HG03103 (cell line): ENCODE measurements around the gene CFD.
"Not testable (repeated sequence)": the region's sequence is repeated elsewhere in the genome, so short reads cannot be mapped to it uniquely, and the experiment has no call there.

ENCODE experiments used
- ATAC-seq: cut with Tn5 transposase; IDR thresholded peaks from one replicate; pipeline ENCODE4 v1.9.1; 2021; ENCODE audit warnings: low read depth; ENCODE audit not compliant: unreplicated experiment

CFD gene

GRCh38 chr19:870963-871401, 11.5 kb downstream of the CFD start:
- no peak for ATAC-seq

- no peak for ATAC-seq
Observed at GRCh38 chr19:871446-872265, 12.2 kb downstream of the CFD start.

GRCh38 chr19:872266-872951, 12.9 kb downstream of the CFD start:
- no peak for ATAC-seq

GRCh38 chr19:873084-873483, 13.6 kb downstream of the CFD start:
- ATAC-seq = no peak

- no peak for ATAC-seq
Observed at GRCh38 chr19:873561-874041, 14.1 kb downstream of the CFD start.

GRCh38 chr19:875265-875879, 15.9 kb downstream of the CFD start:
- ATAC-seq = no peak

GRCh38 chr19:876089-876488, 16.6 kb downstream of the CFD start:
- ATAC-seq = no peak

- no peak for ATAC-seq
Observed at GRCh38 chr19:876780-877314, 17.4 kb downstream of the CFD start.

- not testable (repeated sequence) for ATAC-seq
Observed at GRCh38 chr19:877992-878660, 18.7 kb downstream of the CFD start.

- ATAC-seq = not testable (repeated sequence)
Observed at GRCh38 chr19:878751-879561, 19.5 kb downstream of the CFD start.

GRCh38 chr19:879711-880438, 20.4 kb downstream of the CFD start:
- ATAC-seq = no peak

- ATAC-seq = no peak
Observed at GRCh38 chr19:881385-882071, 22.1 kb downstream of the CFD start.

- ATAC-seq = no peak
Observed at GRCh38 chr19:882871-883497, 23.5 kb downstream of the CFD start.

GRCh38 chr19:883661-884211, 24.3 kb downstream of the CFD start:
- ATAC-seq = no peak

- no peak for ATAC-seq
Observed at GRCh38 chr19:884420-885211, 25.2 kb downstream of the CFD start.

GRCh38 chr19:885536-886224, 26.2 kb downstream of the CFD start:
- ATAC-seq = no peak
